Adrenal gland (tissue), 12 donors: ENCODE data around the gene FCER1A. TPM values are rescaled to one million over a fixed set of nuclear protein-coding genes. Genes with fewer than 3 reads are reported as not detected.

ENCODE experiments used
- DNase-seq, 7 donors: peaks; one replicate each; pipeline ENCODE4 v3.0.0-alpha.2; 2019 to 2020
- H3K27ac ChIP-seq, 5 donors: fragments of 200-600 bp; sonication (generic) in 4 of 5; 1 replicate in 3 of 5; 2 replicates in 2 of 5; pipeline versions ENCODE4 v1.5.1 to v1.8.0; 2016 to 2020; ENCODE audit warnings: mild to moderate bottlenecking in 1 of 5
- H3K27me3 ChIP-seq: fragments of 200-600 bp; 2 replicates; pipeline ENCODE4 v1.8.0; 2021
- H3K36me3 ChIP-seq, 2 donors: fragments of 200-600 bp; replicated peaks in 1 of 2; 1 replicate in 1 of 2; 2 replicates in 1 of 2; pipeline versions ENCODE4 v1.5.1 to v1.8.0; 2018 to 2022
- H3K4me1 ChIP-seq, 2 donors: fragments of 200-600 bp; replicated peaks in 1 of 2; 1 replicate in 1 of 2; 2 replicates in 1 of 2; pipeline versions ENCODE4 v1.5.1 to v1.8.0; 2018 to 2021
- H3K4me3 ChIP-seq, 4 donors: fragments of 200-600 bp; sonication (generic) in 3 of 4; one replicate each; pipeline ENCODE4 v1.5.1; 2016 to 2018
- H3K9me3 ChIP-seq, 3 donors: fragments of 200-600 bp; sonication (generic) in 1 of 3; replicated peaks in 1 of 3; 1 replicate in 2 of 3; 2 replicates in 1 of 3; pipeline versions ENCODE4 v1.5.1 to v1.8.0; 2016 to 2021
- POLR2A ChIP-seq, 2 donors: fragments of 450-650 bp; IDR thresholded peaks; one replicate each; pipeline ENCODE4 v1.6.1; 2017; ENCODE audit warnings: antibody characterized with exemption in 2 of 2, mild to moderate bottlenecking in 2 of 2, moderate library complexity in 1 of 2
- WGBS, 4 donors: extraction: QIAGEN DNeasy Blood & Tissue Kit in 2 of 4; methylation state at CpG; one replicate each; pipeline versions ENCODE4 v1.1.5 to v1.1.7; 2013 to 2017; 5-methylcytosine and 5-hydroxymethylcytosine counted together
- intact Hi-C, 2 donors: fragments of 100-400 bp; cut with DNase I; formaldehyde crosslinking; loops; one replicate each; pipeline versions ENCODE4 v1.14.1 to v1.15.0; 2022 to 2023
- polyA plus RNA-seq, 3 donors: library from polyadenylated mRNA; stranded (reverse); fragments of 200-250 nt in 2 of 3; fragments of 350-450 nt in 1 of 3; fragmentation: Illumina TruSeq in 1 of 3; extraction: RNeasy Lipid Tissue Mini Kit (QIAGEN cat#74804) in 1 of 3; gene quantifications; one replicate each; pipeline ENCODE4 v1.2.3, GENCODE V29; 2013 to 2014
- total RNA-seq, 9 donors: library from RNA; depleted of rRNA in 4 of 9; stranded (reverse); fragments of >200 nt in 4 of 9; fragments of 120-200 nt in 1 of 9; fragmentation: NEBNext Ultra II Directional in 1 of 9; extraction: Animal tissue kit (Norgen Biotek cat#: 25700) in 1 of 9; gene quantifications; one replicate each; pipeline versions ENCODE4 v1.1.0 to v1.2.4, GENCODE V29; 2013 to 2023
- TF ChIP-seq, protein P1 (sequence below), 6 experiments: fragments of 450-650 bp in 4 of 6; fragments of 200-600 bp in 2 of 6; sonication (generic) in 1 of 6; IDR thresholded peaks; 1 replicate in 5 of 6; 2 replicates in 1 of 6; pipeline versions ENCODE4 v1.5.1 to v1.8.0; 2016 to 2021; ENCODE audit warnings: antibody characterized with exemption in 6 of 6, mild to moderate bottlenecking in 2 of 6, moderate library complexity in 1 of 6
- donor health status: healthy with polysubstance abuse.
- donor health status: Bipolar disorder and iron deficiency.
- donor health status: DM: yes; HTN: yes; CAD: no.
- donor health status: DM: no; HTN: no; CAD: no.
- donor health status: DM: no; HTN: no; CAD: no.
- donor health status: DM: yes; HTN: yes; CAD: no.

Gene FCER1A
- total and polyA plus RNA-seq, 12 donors: 0.28 to 2.1 (median 0.68) TPM; not detected in 3

DNA sequence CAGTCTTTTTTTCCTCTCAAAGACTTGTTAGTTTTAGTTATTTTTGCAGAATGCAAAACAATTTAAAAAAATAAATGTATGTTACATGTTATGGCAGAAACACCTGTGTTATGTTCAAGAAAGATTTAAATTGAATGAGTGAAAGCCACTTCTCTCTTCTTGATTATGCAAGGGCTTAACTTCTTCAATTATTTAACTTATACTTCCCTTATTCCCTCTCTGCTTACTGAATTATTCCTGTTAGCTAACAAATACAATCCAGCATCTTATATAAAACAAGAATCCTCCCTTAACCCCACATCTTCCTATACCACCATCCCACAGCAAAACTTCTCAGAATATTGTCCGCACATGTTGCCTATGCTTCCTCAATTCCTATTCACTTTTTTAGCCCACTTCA lies 10.7 kb upstream of the FCER1A start:
- intact Hi-C loops: no loop called here
- Histone ChIP-seq H3K4me3 (no peak overlapping the region), H3K9me3 (no peaks in the 10 kb centered on the region), H3K27me3 (no peaks in the 10 kb centered on the region), H3K27ac (no peak overlapping the region), H3K36me3 (no peaks in the 10 kb centered on the region), H3K4me1 (no peaks in the 10 kb centered on the region)
- no peak for TF ChIP-seq POLR2A (IDR thresholded peaks at IDR 0.05)
- TF ChIP-seq, protein P1, sequence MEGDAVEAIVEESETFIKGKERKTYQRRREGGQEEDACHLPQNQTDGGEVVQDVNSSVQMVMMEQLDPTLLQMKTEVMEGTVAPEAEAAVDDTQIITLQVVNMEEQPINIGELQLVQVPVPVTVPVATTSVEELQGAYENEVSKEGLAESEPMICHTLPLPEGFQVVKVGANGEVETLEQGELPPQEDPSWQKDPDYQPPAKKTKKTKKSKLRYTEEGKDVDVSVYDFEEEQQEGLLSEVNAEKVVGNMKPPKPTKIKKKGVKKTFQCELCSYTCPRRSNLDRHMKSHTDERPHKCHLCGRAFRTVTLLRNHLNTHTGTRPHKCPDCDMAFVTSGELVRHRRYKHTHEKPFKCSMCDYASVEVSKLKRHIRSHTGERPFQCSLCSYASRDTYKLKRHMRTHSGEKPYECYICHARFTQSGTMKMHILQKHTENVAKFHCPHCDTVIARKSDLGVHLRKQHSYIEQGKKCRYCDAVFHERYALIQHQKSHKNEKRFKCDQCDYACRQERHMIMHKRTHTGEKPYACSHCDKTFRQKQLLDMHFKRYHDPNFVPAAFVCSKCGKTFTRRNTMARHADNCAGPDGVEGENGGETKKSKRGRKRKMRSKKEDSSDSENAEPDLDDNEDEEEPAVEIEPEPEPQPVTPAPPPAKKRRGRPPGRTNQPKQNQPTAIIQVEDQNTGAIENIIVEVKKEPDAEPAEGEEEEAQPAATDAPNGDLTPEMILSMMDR (IDR thresholded peaks at IDR 0.05): no peak
- WGBS, 4 donors: 72 to 90% (median 80%) methylated on average over 1 of the region's 1 CpG
- DNase-seq: no peak

DNA sequence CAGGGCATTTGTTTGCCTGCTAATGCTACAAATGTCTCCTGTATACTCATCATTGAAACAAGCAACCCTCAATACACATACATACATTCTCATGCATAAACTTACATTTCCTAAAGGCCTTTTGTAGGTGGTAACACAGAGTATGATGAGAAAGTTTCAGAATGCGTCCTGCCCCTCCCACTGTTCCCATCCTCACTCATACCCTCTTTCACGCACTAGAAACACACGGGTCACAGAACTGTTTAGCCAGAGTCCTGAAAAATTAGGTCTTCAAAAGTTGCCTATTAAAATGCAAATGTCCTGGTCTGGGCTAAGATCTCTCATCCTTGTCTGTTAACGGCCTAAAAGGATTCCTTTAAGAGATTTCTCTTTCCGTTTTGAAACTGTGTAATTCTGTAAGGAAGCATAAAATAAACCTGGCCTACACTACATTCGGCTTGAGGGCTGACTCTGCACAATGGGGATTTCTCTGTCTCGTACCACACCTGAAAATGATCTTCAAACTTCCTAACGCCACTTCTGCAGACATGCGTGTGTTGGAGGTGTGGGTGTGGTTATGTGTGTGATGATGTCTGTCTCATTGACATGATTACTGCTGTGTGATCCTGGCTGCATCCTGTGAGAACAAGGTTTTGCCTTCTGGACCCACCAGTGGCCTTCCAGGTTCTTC lies 5.3 kb upstream of the FCER1A start:
- 83 to 88% (median 85%) methylated on average over 9 of the region's 9 CpGs for WGBS, 4 donors
- TF ChIP-seq, protein P1 (IDR thresholded peaks at IDR 0.05): no peak

DNA sequence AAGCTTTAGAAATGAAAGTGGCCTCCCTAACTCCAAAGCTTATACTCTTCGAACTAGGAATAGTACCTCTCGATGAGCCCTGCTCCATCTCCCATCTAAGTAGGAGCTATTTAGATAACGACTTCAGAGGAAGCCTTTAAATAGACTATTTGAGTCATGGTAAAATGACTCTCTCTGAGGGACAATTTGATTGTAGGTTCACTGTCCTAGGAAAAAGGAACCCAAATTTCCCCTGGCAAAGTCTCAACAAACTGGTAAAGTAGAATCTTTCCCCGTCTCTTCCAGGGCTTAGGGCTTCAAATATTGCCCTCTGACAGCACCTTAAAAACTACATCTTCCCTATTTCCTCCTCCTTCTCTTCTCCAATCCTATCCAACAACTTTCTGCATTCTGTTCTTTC lies 2.0 kb upstream of the FCER1A start:
- no peak for DNase-seq
- Histone ChIP-seq H3K9me3 (no peaks in the 10 kb centered on the region), H3K27me3 (no peaks in the 10 kb centered on the region), H3K4me1 (no peaks in the 10 kb centered on the region), H3K4me3 (no peak overlapping the region), H3K27ac (no peak overlapping the region), H3K36me3 (no peaks in the 10 kb centered on the region)
- WGBS, 4 donors: 49 to 66% (median 62%) methylated on average over 4 of the region's 4 CpGs
- intact Hi-C loops: no loop called here
- no peak for TF ChIP-seq POLR2A (IDR thresholded peaks at IDR 0.05)
- TF ChIP-seq, protein P1 (IDR thresholded peaks at IDR 0.05): no peak

More for the DNA sequence above, 5.3 kb upstream of the FCER1A start:
- H3K27me3 ChIP-seq: no peaks in the 10 kb centered on the region
- no peaks in the 10 kb centered on the region for H3K4me1 ChIP-seq
- no peaks in the 10 kb centered on the region for H3K36me3 ChIP-seq
- H3K4me3 ChIP-seq: no peak overlapping the region
- no peak overlapping the region for H3K27ac ChIP-seq
- intact Hi-C loops: no loop called here
- no peaks in the 10 kb centered on the region for H3K9me3 ChIP-seq
- DNase-seq: no peak

DNA sequence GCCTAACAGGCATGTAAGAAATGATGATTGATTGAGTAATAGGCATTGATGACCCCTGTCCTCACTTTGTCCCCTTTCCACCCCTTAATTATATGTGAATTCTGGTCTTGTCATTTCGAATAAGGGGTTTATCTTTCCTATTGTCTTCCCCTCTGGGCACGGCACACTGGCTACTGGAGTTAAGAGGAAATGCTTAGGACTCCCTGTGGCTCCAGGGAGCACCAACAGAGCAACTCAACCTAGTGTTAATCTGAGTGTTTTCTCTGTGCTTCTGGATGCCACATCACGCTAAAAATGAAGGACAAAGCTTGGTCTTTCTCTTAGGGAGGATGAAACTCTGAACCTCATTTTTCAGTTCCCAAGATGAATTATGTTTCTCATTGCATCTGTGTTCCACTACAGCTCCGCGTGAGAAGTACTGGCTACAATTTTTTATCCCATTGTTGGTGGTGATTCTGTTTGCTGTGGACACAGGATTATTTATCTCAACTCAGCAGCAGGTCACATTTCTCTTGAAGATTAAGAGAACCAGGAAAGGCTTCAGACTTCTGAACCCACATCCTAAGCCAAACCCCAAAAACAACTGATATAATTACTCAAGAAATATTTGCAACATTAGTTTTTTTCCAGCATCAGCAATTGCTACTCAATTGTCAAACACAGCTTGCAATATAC lies 5.3 kb downstream of the FCER1A start:
- Histone ChIP-seq H3K36me3 (no peaks in the 10 kb centered on the region), H3K27me3 (no peaks in the 10 kb centered on the region), H3K27ac (no peak overlapping the region), H3K9me3 (no peaks in the 10 kb centered on the region), H3K4me1 (no peaks in the 10 kb centered on the region), H3K4me3 (no peak overlapping the region)
- no peak for TF ChIP-seq POLR2A (IDR thresholded peaks at IDR 0.05)
- TF ChIP-seq, protein P1 (IDR thresholded peaks at IDR 0.05): no peak
- no peak for DNase-seq
- intact Hi-C loops: no loop called here
- WGBS, 4 donors: 48 to 53% (median 49%) methylated on average over 5 of the region's 5 CpGs
